ENCODE results near the gene STYXL2. TPM values are rescaled to one million over a fixed set of nuclear protein-coding genes. Genes with fewer than 3 reads are reported as not detected.

The STYXL2 gene
- total RNA-seq, 1 donor from 2014 or later, result 12.5 TPM

DNA sequence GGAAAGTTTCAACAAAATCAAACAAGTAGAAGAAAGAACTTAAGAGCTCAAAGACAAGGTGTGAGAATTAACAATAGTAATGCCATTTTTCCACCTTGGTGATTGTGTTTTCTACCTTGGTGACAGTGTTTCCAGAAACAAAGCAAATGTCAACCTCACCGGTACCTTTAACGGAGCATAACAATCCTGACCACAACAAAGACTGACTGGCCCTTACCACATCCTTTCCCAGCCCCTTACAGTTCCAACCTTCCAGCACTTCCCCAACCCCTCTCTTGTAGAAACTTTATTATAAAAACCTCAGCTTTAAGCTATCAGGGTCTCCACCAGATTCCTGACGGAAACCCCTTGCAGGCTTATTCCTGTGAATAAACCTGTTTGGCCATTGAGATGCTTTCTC is 16.7 kb downstream of the STYXL2 start:
- no peak for DNase-seq

DNA sequence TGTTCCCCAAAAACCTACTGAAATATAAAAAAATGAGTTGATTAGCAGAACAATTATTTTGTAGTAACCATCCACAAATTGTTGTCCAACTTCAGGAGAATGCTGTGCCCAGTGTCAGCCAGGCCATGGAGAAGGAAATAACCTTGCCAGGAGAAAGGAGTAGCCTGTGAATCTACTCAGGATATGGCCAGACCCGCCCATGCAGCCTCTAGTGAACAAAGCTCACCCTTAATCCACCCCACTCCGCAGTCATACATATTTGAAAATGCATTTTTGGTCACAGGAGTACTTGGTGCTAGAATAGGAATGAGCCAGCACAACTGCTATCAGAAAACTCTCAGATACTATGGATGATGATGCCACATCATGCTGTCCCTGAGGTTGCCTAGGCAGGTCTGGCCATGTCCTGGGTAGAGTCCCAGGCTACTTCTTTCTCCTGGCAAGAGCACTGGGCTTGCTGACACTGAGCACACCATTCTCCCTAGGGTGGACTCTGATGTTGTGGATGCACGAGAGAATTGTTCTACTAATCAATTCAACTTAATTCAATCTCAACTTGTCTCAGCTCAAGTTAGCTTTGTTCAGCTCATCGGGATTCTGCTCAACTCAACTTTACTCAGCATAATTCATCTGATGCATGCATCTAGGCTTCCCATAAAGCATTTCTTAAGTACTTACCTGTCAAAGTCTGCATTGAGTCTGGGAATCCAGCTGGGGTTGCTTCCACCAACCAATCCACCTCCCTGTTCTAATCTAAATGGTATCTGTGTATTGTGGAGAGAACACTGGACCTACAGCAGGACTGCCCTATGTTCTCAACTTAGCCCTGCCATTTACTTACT is 18.2 kb downstream of the STYXL2 start:
- no peak for DNase-seq

DNA sequence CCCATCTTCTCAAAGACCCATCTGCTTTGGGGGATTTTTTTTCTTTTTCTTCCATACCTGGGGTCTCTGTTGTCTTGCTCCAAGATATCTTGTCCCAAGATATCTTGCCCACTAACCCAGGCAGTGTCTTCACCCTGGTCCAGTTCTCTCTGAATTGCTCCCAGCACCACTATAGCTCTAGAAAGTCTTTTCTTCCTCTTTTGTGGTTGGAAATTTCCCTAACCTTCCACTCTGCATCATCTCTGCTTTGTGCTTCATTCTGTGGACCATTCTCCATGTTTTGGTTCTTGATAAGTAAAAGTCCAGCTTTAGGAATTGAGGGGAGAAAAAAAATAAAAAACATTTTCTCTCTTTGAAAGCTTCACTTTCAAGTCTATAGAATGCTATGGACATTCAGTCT is 20.9 kb downstream of the STYXL2 start:
- no peak for DNase-seq

DNA sequence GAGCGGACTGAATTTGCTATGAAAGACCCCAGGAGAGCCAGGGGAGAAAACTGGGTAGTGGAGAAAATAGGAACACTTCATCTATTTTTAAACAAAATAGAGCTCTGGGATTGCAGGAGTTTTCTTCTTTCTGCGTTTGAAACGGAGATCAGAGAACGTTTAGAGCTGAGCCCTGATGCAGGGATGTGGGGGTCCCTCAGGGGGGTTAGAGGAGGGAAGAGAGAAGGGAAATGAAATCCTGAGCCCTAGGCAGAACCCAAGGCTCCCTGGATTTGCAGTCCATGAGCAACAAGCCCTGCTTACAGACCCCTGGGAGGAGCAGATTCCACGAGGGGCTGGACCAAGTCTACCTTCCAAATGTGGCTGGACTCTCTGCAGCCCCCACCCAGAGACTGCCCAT is 21.8 kb downstream of the STYXL2 start:
- DNase-seq, result no peak

DNA sequence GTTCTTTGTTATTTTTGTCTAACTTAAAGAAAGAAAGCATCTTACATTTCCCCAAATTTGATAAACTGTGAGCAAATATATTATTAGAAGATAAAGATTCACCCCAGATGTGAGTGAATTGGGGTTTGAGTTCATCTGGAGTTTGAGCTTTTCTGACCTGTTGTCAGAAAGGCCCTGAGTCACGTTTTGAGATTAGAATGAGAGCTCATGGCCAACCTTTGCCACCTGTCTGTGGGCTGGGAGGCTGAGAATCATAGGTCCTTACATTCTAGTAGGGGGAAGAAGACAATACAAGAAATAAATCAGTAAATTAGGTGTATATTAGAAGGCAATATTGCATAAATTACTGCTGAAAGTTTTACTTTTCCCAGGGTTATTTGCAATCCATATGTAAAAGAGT is 22.3 kb downstream of the STYXL2 start:
- DNase-seq, result no peak

DNA sequence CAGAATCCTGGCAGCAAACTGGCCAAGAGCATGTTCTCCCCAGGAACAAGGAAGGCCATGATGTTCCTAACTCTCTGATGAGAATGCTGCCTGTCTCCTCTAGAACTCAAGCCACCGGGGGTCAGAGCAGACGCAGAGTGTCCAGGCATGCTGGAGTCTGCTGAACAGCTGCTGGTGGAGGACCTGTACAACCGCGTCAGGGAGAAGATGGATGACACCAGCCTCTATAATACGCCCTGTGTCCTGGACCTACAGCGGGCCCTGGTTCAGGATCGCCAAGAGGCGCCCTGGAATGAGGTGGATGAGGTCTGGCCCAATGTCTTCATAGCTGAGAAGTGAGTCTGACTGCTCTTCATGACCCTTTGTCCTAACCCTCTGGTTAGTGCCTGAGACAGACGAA is 23.4 kb downstream of the STYXL2 start:
- DNase-seq, result no peak

DNA sequence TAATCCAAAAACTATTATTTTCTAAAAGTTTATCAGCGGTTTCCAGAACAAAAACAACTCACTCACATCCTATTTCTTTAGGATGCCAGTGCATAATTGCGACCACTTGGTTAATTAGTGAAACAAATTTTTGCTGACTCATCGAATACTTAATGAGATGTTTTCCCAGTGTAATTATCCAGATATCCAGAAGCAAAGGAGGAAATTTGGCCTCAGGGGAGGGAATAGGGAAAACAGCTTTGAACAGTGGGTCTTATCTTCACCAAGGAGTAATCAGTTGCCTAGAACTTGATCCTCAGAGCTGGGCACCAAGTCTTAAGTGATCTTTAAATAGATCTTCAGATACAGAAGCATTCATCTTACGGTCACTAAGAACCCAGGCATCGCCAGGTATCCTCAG is 24.3 kb downstream of the STYXL2 start:
- DNase-seq, result no peak

DNA sequence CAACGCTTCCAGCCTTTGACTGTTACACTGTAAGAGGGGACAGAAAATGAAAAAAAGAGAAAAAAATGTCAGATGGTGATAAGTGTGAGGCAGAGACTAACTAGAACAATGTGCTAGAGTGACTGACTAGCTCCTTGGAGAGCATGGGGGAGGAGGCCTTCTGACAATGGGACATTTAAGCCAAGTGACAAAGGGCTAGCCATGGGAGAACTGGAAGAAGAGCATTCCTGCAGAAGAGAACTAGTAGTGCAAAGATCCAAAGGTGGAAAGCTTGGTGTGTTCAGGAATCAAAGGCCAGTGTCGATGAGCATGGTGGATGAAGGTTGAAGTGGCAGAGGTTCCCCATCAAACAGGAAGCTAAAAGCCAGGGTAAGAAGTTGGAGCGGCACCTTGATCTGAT is 25.8 kb downstream of the STYXL2 start:
- no peak for DNase-seq

DNA sequence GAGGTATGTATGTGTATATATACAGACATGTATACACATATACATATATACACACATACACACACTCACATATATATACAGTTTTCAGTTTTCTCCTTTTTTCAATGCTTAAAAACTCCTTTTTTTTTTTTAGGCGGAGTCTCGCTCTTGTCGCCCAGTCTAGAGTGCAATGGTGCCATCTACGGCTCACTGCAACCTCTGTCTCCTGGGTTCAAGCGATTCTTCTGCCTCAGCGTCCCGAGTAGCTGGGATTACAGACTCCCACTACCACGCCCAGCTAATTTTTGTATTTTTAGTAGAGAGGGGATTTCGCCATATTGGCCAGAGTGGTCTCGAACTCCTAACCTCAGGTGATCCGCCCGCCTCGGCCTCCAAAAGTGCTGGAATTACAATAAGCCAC is 27.0 kb downstream of the STYXL2 start:
- DNase-seq, result no peak

DNA sequence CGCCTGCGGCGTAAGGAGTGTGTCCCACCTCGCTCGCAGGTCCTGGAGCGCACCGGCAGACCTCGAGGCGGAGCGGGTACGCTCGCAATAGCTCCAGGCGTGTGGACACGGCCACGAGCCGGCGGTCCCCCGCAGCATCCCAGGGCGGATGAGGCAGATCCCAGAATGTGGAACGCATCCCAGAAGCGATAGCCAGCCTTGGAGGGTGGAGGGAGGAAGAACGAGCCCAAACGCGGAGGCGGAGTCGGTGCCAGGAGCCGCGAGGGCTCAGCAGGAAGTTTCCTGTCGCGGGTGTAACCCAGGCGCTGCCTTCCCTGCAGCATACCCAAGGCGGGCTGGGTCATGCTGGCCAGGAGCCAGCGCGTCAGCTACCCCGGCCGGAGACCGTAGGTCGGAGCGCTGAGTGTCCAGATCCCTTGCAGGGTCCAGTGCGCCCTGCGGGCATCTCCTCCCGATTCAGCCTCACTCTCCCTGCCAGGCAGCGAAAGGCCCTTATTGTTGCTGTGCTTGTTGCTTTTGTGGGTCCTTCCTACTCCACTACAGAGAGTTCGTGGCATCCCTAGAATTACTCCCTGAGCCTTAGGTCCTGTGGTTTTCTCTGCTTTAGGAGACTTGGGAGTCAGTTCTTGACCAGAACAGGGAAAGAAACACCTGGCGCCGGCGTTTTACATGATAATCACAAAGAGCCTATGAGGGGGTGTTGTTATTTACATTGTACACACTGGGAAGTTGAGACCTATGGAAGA is 27.7 kb downstream of the STYXL2 start:
- DNase-seq, result no peak

DNA sequence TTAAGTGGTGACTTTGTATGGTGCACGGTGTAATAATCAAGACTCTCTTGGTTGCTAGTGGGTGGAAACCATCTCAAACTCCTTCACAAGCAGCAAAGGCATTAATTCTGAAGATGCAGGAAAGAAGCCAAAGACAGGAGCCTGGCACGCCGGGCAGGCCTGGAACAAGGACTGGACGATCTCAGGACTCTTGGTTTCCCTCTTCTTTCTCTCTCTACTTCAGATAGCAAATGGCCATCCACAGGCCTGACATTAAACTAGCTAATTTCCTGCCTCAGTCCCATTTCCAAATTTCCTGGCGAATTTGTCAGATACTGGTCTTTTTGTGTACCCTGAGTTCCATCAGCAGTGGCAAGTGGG is 28.2 kb downstream of the STYXL2 start:
- no peak for DNase-seq

DNA sequence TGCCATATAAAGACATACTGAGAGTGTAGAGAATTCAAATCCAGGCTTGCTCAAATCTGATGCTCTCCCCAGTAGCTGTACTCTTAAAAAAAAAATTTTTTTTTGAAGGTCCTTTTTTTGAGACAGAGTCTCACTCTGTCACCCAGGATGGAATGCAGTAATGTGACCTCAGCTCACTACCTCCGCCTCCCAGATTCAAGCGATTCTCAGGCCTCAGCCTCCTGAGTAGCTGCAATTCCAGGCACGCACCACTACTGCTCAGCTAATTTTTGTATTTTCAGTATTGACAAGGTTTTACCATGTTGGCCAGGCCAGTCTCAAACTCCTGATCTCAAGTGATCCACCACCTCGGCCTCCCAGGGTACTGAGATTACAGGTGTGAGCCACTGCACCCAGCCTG is 28.7 kb downstream of the STYXL2 start:
- no peak for DNase-seq

DNA sequence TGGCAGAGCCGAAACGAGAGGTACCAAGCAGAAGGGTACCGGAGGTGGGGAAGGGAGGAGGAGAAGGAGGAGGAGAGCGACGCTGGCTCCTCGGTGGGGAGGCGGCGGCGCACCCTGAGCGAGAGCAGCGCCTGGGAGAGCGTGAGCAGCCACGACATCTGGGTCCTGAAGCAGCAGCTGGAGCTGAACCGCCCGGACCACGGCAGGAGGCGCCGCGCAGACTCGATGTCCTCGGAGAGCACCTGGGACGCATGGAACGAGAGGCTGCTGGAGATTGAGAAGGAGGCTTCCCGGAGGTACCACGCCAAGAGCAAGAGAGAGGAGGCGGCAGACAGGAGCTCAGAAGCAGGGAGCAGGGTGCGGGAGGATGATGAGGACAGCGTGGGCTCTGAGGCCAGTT is 32.4 kb downstream of the STYXL2 start:
- no peak for DNase-seq

DNA sequence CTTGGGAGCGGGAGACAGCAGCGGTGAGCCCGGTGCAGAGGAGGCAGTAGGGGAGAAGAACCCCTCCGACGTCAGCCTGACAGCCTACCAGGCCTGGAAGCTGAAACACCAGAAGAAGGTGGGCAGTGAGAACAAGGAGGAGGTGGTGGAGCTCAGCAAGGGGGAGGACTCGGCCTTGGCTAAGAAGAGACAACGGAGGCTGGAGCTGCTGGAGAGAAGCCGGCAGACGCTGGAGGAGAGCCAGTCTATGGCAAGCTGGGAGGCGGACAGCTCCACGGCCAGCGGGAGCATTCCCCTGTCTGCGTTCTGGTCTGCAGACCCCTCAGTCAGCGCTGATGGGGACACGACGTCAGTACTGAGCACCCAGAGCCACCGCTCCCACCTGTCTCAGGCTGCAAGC is 32.9 kb downstream of the STYXL2 start:
- no peak for DNase-seq

DNA sequence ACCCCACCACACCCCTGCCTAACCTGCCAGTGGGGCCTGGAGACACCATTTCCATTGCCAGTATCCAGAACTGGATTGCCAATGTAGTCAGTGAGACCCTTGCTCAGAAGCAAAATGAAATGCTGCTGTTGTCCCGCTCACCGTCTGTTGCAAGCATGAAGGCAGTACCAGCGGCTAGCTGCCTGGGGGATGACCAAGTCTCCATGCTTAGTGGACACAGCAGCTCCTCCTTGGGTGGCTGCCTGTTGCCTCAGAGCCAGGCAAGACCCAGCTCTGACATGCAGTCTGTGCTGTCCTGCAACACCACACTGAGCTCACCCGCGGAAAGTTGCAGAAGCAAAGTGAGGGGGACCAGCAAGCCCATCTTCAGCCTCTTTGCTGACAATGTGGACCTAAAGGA is 33.4 kb downstream of the STYXL2 start:
- DNase-seq, result no peak

DNA sequence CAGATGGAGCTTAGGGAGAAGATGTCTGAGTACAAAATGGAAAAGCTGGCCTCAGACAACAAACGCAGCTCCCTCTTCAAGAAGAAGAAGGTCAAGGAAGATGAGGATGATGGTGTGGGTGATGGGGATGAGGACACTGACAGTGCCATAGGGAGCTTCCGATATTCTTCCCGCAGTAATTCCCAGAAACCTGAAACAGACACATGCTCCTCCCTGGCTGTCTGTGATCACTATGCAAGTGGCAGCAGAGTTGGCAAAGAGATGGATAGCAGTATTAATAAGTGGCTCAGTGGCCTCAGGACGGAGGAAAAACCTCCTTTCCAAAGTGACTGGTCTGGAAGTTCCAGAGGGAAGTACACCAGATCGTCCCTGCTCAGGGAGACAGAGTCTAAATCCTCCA is 33.8 kb downstream of the STYXL2 start:
- DNase-seq, result no peak

DNA sequence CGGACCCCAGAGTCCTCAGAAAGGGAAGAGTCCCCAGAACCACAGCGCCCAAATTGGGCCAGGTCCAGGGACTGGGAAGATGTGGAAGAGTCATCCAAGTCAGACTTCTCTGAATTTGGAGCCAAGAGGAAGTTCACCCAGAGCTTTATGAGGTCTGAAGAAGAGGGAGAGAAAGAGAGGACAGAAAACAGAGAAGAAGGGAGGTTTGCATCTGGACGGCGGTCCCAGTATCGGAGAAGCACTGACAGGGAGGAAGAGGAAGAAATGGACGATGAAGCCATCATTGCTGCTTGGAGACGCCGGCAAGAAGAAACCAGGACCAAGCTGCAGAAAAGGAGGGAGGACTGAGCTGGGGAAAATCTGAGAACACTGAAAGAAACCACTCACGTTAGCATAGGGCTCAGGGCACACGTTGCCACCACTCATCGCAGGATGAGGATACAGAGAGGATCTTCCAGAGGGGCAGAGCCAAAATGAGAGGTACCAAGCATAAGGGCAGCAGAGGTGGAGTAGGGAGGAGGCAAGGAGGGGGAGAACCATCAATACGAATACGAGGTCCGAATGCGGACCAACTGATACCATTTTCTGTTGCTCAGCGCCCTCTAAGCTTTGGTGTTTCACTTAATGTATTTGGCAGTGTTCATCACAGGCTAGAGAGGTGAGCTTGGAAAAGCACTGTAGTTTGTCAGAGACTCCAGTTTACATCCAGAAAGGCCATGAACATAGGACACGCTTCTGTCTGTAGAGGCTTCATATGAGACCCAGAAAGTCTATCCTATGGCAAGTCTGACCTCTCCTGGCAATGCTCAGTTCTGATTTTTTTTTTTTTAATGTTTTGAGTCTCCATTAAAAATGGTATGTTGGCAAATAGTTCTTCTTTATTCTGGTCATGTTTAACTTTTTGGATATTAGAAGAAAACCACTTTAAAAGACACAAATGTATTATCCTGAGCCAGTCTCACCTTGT is 34.7 kb downstream of the STYXL2 start:
- DNase-seq, result no peak

DNA sequence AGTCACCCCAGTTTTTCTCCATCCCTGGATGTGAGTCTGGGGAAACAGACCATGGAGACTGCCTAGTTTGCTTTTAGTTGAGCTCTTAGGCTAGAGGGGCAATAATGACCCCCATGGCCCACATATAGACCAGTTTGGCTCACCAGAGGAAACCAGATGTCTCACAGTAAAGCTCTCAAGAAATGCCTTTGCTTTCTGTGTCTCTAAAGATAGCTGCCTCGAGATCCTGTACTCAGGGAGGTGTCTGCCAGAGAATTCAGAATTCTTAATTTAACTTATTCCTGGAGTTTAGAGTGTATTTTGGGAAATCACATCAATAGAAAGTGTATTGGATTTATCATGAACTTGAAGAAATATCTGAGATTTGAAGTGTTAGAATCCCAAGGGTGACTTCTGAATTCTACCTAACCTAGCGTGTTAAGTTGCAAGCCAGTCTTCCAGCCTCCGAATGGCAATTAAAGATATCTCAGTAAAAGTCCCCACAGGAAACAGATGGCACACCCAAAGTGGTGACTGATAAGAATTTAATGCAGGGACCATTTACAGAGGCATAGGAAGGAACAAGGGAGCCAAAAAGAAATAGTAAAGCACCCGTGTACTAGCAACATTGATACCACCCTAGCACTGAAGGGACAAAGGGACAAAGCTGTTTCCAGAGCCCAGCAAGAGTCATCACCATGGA is 37.1 kb downstream of the STYXL2 start:
- DNase-seq, result no peak

DNA sequence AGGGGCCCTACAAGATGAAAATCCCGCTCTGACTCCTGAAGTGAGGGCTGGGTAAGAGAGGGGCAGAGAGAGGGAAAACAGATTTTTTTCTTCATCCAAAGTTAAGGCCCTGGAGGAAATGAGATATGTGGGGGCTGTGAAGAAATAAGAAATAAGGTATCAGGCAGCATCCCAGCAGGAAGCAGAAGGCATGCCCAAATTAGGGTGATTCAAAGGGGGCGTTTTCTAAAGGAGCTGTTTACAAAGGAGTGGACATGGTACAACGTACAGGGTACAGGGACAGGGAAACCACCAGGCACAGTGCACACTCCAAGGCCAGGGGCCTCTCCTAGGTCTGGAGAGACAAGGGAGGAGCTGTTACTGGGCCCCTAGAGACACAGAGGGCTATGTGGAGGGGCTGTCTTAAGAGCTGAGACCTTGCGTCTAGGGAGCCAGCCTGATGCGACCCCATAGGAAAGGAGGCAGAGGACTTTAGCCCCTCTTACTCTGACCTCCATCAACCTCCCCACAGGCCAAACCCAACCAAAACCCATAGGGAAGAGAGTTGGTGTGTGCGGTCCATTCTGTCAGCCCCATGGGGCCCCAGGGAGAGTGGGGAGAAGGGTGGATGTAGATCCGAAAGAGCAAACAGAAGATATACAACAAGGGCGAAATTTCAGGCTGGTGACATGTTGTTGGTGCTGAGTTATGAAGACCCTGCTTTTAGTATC is 38.6 kb downstream of the STYXL2 start:
- no peak for DNase-seq

DNA sequence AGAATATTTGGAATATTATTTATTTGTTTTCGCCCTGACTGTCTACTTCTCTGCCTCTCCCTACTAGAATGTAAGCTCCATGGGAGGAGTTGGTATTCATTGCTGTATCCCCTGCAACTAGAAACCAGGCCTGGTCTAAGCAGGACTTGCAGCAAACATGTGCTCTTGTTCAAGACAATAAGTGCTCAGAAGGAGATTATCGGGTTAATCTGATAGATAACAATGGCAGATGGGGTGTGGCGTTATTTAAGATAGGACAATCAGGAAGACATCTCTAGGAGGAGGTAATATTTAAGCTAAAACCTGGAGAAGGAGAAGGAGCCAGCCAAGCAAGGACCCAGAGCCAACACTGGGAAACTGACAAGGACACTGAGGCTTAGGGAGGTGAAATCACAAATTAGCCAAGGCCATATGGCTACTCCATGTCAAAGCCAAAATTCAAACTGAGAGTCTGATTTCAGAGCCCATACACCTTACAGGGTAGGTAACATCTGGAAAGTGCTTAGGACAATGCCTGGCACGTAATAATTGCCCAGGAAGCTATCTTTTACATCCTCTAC is 41.5 kb downstream of the STYXL2 start:
- no peak for DNase-seq

DNA sequence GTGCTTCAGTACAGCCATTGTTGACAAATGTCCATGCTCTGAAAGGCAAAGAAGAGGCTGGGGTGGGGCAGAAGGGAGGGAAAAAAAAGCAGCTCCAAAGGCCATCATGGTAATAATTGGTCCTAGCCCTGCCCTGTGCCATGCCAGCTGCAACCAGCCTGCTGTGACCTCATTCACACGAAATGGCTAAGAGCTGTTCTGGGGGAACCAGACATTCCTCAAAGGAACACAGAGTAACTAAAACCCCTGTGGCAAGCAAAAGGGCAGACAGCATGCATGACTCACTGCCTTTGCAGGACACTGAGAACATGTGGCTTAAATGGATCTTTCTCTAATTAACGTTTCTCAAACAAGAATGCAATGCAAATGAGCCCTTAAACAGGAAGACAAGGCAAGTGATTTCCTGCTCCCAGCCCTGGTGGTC is 42.3 kb downstream of the STYXL2 start:
- DNase-seq, result no peak

Measured in skin of body (tissue), 2 donors.